ENCODE results near the gene BCL11A.

The BCL11A gene

GRCh38 chr2:60560734-60561644 lies 7.5 kb upstream of the BCL11A start:
- in situ Hi-C loops (cut with MboI; ENCODE audit: low sequenced_read_pairs) = loop anchor here (25.0 kb wide), 1 partner anchor 1524 kb away; no protein-coding TSS in a partner anchor

- in situ Hi-C loops (cut with MboI; ENCODE audit: low sequenced_read_pairs) = loop anchor here (25.0 kb wide), 1 partner anchor 1523 kb away; no protein-coding TSS in a partner anchor
These were observed 6.4 kb upstream of the BCL11A start for GRCh38 chr2:60559880-60560279.

- in situ Hi-C loops (cut with MboI; ENCODE audit: low sequenced_read_pairs) = loop anchor here (25.0 kb wide), 1 partner anchor 1521 kb away; no protein-coding TSS in a partner anchor
These were observed 5.1 kb upstream of the BCL11A start for GRCh38 chr2:60558536-60558935.

- in situ Hi-C loops (cut with MboI; ENCODE audit: low sequenced_read_pairs) = loop anchor here (25.0 kb wide), 1 partner anchor 1520 kb away; no protein-coding TSS in a partner anchor
These were observed 4.0 kb upstream of the BCL11A start for GRCh38 chr2:60557486-60557864.

- in situ Hi-C loops (cut with MboI; ENCODE audit: low sequenced_read_pairs) = loop anchor here (25.0 kb wide), 1 partner anchor 1520 kb away; no protein-coding TSS in a partner anchor
These were observed 3.4 kb upstream of the BCL11A start for GRCh38 chr2:60556576-60557485.

GRCh38 chr2:60556175-60556574 lies 2.7 kb upstream of the BCL11A start:
- in situ Hi-C loops (cut with MboI; ENCODE audit: low sequenced_read_pairs) = loop anchor here (25.0 kb wide), 1 partner anchor 1519 kb away; no protein-coding TSS in a partner anchor

GRCh38 chr2:60555783-60556139 lies 2.3 kb upstream of the BCL11A start:
- in situ Hi-C loops (cut with MboI; ENCODE audit: low sequenced_read_pairs) = loop anchor here (25.0 kb wide), 1 partner anchor 1518 kb away; no protein-coding TSS in a partner anchor

- in situ Hi-C loops (cut with MboI; ENCODE audit: low sequenced_read_pairs) = loop anchor here (25.0 kb wide), 1 partner anchor 1518 kb away; no protein-coding TSS in a partner anchor
These were observed 1.8 kb upstream of the BCL11A start for GRCh38 chr2:60555066-60555782.

- in situ Hi-C loops (cut with MboI; ENCODE audit: low sequenced_read_pairs) = loop anchor here (25.0 kb wide), 1 partner anchor 1517 kb away; no protein-coding TSS in a partner anchor
These were observed 1.2 kb upstream of the BCL11A start for GRCh38 chr2:60554646-60555065.

- in situ Hi-C loops (cut with MboI; ENCODE audit: low sequenced_read_pairs) = loop anchor here (25.0 kb wide), 1 partner anchor 1517 kb away; no protein-coding TSS in a partner anchor
These were observed 706 bp upstream of the BCL11A start for GRCh38 chr2:60554074-60554645.

GRCh38 chr2:60552851-60553494 lies 481 bp downstream of the BCL11A start:
- in situ Hi-C loops (cut with MboI; ENCODE audit: low sequenced_read_pairs) = loop anchor here (25.0 kb wide), 1 partner anchor 1516 kb away; no protein-coding TSS in a partner anchor

- in situ Hi-C loops (cut with MboI; ENCODE audit: low sequenced_read_pairs) = loop anchor here (25.0 kb wide), 1 partner anchor 1515 kb away; no protein-coding TSS in a partner anchor
These were observed 1.2 kb downstream of the BCL11A start for GRCh38 chr2:60552078-60552850.

GRCh38 chr2:60551240-60552077 lies 2.0 kb downstream of the BCL11A start:
- in situ Hi-C loops (cut with MboI; ENCODE audit: low sequenced_read_pairs) = loop anchor here (25.0 kb wide), 1 partner anchor 1514 kb away; no protein-coding TSS in a partner anchor

- in situ Hi-C loops (cut with MboI; ENCODE audit: low sequenced_read_pairs) = loop anchor here (25.0 kb wide), 1 partner anchor 1514 kb away; no protein-coding TSS in a partner anchor
These were observed 2.5 kb downstream of the BCL11A start for GRCh38 chr2:60550984-60551239.

- in situ Hi-C loops (cut with MboI; ENCODE audit: low sequenced_read_pairs) = loop anchor here (25.0 kb wide), 1 partner anchor 1513 kb away; no protein-coding TSS in a partner anchor
These were observed 3.1 kb downstream of the BCL11A start for GRCh38 chr2:60550178-60550983.

GRCh38 chr2:60549928-60550177 lies 3.6 kb downstream of the BCL11A start:
- in situ Hi-C loops (cut with MboI; ENCODE audit: low sequenced_read_pairs) = loop anchor here (25.0 kb wide), 1 partner anchor 1513 kb away; no protein-coding TSS in a partner anchor

All from HL-60/S4 treated with phorbol 12-myristate 13-acetate at 8.2 ng/mL for 4 days and 3 days (cell line).